Stimulated activated CD8-positive, alpha-beta memory T cell treated with anti-CD3 and anti-CD28 coated beads, Interleukin-15, amount 100 ng/mL, for 1 hour (primary cell): ENCODE measurements around the gene NECAP2.
"Not testable (repeated sequence)": the region's sequence is repeated elsewhere in the genome, so short reads cannot be mapped to it uniquely, and the experiment has no call there.

Experiments used
- DNase-seq: peaks from one replicate; pipeline ENCODE4 v3.0.0-alpha.2; 2020; ENCODE audit warnings: low read depth

The NECAP2 gene

DNA sequence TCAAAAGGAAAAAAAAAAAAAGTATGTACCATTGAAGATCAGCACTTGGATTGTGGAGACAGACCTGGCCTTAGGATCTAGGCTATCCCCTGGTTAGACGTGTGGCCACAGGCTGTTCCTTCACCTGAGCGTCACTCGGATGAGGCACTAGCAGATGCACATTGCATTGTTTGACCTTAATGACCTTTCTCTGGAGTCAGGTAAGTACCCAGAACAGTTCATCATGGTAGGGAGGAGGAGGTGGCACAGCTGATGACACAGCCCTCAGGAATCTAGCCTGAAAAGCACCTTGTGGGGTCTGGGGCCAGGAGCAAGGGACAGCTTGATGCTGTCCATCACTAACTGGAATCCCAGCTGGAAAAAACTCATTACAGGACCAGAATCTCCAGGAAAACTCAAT is 21.2 kb downstream of the NECAP2 start:
- no peak for DNase-seq

DNA sequence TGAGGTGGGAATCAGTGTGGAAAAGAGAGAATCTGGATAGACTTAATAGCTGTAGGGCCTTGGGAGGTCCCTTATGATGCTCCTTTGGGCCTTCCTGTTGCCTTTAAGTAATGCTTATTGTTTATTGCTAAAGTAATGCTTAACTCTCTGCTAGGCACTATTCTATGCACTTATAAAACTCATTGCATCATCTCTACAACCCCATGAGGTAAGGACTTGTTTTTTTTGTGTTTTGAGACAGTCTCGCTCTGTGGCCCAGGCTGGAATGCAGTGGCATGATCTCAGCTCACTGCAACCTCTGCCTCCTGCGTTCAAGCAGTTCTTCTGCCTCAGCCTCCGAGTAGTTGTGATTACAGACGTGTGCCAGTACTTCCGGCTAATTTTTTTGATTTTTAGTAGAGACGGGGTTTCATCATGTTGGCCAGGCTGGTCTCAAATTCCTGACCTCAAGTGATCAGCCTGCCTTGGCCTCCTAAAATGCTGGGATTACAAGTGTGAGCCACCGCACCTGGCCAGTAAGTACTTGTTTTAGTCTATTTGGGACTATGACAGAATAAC is 22.3 kb downstream of the NECAP2 start:
- no peak for DNase-seq

DNA sequence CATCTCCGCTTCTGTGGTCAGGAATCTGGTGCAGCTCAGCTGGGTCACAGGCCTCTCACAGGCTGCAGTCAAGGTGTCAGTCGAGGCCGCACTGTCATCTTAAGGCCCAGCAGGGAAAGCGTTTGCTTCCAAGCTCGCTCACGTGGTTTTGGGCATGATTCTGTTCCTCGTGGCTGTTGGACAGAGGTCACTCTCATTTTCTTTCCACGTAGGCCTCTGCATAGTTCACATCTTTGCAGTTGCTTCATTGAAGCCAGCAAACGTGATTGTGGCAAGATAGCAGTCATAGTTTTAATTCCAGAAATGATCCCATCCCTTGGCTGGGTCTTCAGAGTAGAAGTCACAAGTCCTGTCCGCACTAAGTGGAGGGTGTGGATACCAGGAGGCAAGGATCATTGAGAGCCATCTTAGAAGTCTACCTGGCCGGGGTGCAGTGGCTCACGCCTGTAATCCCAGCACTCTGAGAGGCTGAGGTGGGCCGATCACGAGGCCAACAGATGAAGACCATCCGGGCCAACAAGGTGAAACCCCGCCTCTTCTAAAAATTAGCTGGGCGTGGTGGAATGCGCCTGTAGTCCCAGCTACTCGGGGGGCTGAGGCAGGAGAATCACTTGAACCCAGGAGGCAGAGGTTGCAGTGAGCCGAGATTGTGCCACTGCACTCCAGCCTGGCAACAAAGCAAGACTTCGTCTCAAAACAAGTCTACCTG is 24.5 kb downstream of the NECAP2 start:
- no peak for DNase-seq

DNA sequence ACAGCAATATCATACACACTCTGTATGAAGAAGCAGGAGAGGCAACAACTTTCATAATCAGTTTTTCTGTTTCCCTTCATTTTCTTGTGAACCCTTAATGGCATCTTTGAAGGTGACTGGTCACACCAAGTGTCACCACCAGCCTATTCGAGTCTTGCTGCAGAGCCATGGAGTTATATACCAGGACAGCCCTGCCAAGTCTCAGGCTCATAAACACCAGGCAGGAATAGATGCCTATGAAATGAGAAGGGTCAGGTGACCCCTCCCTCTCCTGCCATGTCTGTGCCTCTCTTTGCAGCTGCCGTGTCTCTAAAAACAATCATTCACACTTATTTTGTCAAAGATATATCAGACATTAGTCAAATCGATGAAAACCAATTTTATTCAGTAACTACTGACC is 28.0 kb downstream of the NECAP2 start:
- no peak for DNase-seq

- no peak for DNase-seq
These were observed 33.8 kb downstream of the NECAP2 start for GRCh38 chr1:16474166-16474800.

GRCh38 chr1:16474891-16475290 is 34.4 kb downstream of the NECAP2 start:
- DNase-seq: not testable (repeated sequence)

DNA sequence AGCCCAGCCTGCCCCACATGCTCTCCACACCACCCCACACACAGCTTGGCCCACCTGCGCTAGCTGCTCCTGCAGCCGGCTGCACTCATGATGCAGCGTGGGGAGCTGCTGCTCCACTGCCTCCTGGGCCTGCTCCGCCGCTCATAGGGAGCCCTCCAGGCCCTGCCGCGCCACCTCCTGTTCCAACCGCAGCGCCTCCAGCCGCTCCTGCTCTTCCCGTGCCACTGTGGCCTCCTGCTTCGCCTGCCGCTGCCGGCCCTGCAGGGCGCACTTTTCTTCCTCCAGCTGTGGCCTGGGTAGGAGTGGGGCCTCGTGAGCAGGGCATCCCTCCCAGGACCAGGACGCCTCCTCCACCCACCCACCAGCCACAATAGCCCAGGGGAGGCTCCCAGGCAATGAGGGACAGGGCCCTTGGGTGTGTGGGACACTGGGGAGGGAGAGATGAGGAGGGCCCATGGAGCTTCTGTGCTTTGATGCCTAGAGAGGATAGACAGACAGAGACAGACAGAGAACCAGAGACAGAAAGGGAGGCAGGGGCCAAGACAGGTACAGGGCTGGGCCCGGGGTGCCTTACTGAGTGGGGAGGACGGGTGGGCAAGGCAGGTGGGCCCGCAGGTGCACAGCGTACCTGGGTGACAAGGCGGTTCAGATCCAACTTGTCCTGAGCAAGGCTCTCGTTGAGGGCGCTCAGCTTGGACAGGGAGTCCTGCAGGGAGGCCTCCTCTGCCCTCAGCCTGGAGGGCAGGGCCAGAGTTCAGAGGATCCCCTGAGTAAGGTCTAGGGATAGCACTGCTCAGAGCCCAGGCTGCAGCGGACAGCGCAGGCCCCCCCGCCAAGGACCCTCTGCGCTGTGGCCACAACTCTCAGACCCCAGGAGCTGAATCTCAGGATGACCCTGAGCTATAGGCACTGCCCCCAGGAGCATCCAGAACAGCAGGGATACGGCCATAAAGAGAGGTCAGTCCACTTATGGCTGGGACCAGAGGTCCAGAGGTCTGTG is 35.5 kb downstream of the NECAP2 start:
- DNase-seq: not testable (repeated sequence)

DNA sequence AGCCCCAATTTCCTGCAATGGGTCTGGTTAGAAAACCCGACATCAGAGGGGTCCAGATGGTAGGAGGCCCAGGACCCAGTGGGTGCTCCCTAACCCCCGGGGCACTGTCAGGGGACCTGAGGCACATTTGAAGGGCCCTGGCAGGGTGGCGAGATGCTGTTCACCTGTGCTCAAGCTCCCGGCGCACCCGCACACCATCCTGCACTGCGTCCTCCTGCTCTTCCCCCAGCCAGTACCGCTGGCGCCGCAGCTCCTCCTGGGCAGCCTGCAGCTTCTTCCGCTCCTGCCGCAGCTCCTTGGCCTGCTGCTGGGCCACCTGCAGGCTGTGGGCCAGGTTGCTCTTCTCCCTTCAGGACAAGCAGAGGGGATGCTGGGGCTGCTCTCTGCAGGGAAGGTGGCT is 37.6 kb downstream of the NECAP2 start:
- DNase-seq: no peak

- DNase-seq: not testable (repeated sequence)
These were observed 42.6 kb downstream of the NECAP2 start for GRCh38 chr1:16483146-16483545.

GRCh38 chr1:16483639-16484500 is 43.3 kb downstream of the NECAP2 start:
- DNase-seq: not testable (repeated sequence)

DNA sequence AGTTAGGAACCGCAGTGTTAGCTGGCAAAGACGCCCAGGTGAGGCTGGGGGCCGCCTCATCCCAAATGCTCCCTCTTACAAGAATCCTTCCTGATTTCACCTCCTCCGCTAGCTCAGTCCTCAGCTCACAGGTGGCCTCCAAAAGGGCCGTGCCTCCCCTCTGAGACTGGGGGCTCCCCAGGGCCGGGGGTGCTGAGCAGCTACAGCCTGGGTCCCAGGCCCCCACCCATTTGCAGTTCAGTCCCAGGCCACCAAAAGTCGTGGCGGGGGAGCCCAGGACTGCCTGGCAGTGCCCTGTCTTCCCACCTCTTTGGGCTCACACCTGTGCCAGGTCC is 43.9 kb downstream of the NECAP2 start:
- no peak for DNase-seq

GRCh38 chr1:16484931-16485330 is 44.4 kb downstream of the NECAP2 start:
- no peak for DNase-seq

DNA sequence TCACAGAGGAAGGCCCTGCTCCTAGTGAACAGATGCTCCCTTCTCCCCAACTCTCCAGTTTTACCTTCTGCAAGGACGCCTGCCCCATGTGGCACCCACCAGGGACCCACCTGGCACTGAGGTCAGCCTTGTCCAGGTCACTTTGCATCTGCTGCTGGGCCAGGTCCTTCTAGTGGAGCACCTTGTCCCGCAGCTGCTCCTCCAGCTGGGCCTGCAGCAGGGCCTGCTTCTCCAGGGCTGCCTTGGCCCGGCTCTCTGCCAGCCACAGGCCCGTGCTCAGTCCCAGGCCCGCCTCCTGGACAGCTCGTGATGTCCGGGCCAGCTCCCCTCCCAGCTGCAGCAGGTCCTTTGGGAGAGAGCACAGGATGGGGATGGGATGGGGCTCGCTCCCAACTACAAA is 45.8 kb downstream of the NECAP2 start:
- not testable (repeated sequence) for DNase-seq

DNA sequence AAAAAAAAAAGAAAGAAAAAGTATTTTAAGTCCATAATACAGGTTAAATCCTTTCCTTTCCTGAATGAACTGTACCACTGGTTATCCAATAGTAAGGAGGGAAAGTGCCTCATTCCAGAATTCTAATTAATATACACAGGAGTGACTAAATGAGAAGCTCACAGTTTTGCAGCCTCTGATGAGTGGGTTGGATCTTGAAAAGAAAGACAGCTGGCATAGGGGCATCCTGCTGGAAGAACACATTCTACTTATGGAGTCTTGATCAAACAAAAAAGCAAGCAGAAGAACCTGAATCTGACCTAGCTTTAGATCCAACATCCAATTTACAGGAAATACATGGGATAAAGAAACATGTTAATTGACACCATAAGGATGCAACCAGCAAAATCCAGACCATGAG is 46.5 kb downstream of the NECAP2 start:
- DNase-seq: not testable (repeated sequence)

- DNase-seq: not testable (repeated sequence)
These were observed 48.8 kb downstream of the NECAP2 start for GRCh38 chr1:16489195-16489880.

- DNase-seq: no peak
These were observed 50.6 kb downstream of the NECAP2 start for GRCh38 chr1:16491056-16491675.

GRCh38 chr1:16492937-16493336 is 52.4 kb downstream of the NECAP2 start:
- not testable (repeated sequence) for DNase-seq

GRCh38 chr1:16493731-16494130 is 53.2 kb downstream of the NECAP2 start:
- not testable (repeated sequence) for DNase-seq

GRCh38 chr1:16497474-16497904 is 57.0 kb downstream of the NECAP2 start:
- not testable (repeated sequence) for DNase-seq

- DNase-seq: not testable (repeated sequence)
These were observed 57.5 kb downstream of the NECAP2 start for GRCh38 chr1:16498047-16498446.
